CD4-positive, alpha-beta T cell treated with Interleukin-4 for 4 hours (primary cell): ENCODE measurements around the gene DCAF15.
A peak's percentile ranks its signal among the peaks of the same experiment; 100 is the strongest.

Source experiments
- DNase-seq: peaks from one replicate; pipeline ENCODE4 v3.0.0-alpha.2; 2020

DCAF15 gene

DNA sequence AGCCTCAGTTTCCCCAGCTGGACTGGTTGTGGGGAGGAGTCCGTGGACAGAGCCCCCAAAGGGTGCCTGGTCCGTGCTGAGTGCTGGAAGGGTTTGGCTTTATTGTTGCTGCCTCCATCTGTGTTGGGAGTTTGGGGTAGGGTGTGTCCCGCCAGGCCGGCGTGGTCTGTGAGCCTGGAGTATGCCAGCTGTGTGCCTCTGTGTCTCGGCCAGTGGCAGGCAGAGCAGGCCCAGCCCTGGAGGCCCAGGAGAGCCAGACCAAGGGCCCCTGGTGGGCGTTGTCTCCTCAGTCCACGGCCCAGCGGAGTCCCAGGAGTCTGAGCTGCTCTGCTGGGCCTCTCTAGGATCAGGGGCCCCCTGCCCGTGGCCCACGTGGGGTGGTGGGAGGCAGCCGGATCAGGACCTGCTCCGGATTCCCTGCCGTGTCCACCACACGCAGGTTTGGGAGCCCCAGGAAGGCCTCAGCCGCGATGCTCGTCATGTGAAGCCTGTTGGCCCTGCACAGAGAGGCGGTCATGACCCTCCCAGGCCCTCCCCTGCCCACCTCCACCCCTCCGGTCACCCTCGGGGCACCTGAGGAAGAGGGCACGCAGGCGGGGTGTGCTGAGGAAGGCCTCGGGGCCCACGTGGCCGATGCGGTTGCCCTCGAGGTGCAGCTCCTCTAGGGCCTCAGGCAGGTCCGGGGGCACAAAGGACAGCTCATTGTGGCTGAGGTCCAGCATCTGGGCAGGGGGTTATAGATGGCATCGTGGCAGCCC, 20.7 kb upstream of the DCAF15 start:
- no peak for DNase-seq

DNA sequence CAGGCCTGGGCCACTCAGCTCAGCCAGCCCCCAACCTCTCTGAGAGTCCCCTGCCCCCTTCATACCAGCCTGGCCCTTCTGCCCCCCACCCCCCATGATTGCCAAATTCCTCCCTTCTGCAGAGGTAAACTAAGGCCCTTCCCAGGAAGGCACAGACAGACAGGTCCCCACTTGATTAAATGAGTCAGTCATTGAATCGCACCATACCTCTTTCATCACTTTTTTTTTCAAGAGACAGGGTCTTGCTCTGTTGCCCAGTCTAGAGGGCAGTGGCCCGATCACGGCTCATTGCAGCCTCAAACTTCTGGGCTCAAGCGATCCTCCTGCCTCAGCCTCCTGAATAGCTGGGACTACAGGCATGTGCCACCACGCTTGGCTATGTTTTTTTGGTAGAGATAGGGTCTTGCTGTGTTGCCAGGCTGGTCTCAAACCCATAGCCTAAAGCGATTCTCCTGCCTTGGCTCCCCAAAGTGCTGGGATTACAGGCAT, 20.1 kb upstream of the DCAF15 start:
- DNase-seq, result no peak

DNA sequence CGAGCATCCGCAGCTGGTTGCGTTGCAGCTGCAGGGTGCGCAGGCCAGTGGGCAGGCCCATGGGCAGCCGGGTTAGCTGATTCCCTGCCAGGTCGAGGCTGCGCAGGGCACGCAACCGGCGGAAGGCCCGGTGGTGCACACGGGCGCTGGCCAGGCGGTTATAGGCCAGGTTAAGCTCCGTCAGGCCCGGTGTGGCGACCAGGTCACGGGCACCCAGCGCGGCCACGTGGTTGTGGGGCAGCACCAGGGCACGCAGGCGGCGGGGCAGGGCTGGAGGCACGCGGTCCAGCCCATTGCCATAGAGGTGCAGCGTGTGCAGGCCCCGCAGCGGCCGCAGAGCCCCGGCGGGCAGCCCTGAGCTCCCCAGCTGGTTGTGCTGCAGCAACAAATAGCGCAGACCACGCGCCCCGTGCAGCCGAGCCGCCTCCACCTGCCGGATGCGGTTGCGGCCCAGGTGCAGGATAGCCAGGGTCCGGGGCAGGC, 19.4 kb upstream of the DCAF15 start:
- DNase-seq, result no peak

DNA sequence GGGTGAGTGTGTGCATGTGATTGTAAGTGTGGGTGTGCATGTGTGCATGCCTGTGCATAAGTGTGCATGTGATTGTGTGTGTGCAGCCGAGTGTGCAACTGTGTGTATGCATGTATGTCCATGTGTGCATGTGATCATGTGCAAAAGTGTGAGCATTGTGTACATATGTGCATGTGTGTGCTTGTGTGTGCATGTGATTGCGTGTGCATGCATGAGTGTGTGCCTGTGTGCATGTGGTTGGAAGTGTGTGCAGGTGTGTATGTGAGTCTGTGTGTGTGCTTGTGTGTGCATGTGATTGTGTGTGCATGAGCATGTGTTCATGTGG, 17.6 kb upstream of the DCAF15 start:
- no peak for DNase-seq

DNA sequence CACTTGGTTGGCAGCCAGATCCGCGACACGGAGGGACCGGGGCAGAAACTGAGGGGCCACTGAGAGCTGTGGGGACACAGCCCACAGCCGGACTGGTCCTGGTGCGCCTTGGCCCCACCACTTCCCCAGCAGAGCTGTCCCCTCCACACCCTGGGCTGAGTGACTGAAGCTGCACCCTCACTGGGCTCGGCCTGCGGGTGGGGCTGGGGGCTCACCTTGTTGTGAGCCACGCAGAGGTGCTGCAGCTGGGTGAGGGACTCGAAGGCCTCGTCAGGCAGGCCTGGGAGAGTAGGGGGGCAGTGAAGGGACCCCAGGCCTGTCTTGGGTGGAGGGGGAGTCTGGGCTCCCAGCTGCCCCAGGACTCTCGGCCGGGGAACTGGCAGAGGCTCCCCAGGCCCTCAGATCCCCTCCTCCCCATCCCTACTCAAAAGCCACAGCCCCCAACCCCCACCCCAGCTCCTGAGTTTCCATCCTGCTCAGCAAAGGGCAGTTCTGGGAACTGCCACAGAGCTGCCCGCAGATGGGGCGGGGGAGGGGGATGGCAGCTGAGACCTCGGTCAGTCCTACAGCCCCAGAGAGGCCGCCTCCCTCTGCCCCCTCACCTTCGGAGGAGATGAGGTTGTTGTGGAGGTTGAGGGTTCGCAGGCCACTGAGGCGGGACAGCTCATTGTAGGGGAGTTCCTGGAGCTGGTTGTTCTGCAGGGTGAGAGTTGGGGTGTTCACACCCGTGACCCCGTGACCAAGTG, 16.4 kb upstream of the DCAF15 start:
- DNase-seq, result no peak

DNA sequence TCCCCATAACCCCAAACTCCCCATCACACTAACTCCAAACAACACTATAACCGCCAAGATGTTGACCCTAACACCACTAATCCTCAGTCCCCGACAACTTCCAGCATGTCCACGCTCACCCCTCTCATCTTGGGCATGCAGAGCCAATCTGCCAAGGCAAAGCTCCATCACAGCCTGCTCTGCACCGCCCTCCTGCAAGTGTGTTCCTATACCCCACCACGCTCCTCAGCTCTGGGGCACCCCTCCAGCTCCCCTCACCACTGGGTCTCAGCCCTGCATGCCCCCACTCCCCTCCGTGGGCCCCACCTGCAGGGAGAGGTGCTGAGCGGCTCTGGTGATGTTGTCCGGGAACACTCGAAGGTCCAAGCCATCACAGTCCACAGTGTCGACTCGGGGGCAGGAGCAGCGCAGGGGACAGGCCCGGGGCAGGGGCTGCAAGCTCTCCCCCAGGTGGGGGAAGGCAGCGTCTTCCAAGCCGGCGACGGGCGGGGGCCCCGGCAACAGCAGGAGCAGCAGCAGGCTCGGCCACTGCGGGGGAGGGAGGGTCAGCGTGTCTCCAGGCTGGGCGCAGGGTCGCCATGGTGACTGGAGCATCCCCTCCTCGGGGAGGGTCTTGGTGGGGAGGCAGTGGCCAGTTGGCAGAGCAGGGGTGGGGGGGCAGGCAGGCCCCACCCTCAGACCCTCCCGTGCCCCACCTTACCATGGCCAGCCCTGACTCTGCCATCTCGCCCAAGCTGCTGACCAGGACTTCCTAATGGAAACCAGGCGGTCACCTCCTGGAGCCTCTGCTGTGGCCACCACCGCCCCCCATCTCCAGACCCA, 14.6 kb upstream of the DCAF15 start:
- no peak for DNase-seq

DNA sequence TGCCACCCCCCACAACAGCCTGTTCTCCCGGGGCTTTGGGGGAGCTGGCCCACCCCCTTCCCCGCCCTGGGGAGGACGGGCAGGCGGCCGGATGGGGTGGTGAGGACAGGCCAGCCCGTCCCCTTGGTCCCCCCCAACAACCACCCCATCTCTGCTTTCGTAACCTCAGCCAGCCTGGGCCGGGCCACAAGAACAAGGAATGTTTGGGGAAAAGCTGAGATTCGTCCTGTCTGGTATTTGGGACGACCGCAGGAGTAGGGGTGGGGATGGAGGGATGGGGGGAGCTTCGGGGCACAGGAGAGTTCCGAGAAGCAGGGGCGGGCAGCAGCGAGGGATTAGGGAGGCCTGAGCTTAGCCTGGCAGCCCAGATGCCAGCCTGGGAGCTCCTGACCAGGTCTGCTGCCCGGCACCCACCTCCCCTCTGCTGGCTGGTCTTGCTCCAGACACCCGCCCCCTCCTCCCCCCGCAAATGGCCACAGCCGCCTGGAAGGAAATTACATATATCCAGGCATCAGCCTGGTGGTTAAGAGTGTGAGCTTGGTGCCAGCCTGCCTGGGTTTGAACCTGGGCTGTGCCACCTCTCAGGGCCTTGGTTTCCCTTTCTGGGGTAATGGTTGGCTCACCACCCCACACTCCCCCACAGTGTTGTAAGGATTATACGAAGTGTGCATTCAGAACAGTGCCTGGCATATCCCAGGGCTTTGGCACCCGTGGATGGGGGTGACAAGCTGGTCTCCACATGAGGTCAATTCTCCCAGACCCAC, 13.8 kb upstream of the DCAF15 start, which contains the start of gene PODNL1:
Gene PODNL1, minus strand, starts transcription at position 117 of the 764 bp plus-strand sequence. CDS start 236 bp downstream, outside the sequence.
- no peak for DNase-seq

DNA sequence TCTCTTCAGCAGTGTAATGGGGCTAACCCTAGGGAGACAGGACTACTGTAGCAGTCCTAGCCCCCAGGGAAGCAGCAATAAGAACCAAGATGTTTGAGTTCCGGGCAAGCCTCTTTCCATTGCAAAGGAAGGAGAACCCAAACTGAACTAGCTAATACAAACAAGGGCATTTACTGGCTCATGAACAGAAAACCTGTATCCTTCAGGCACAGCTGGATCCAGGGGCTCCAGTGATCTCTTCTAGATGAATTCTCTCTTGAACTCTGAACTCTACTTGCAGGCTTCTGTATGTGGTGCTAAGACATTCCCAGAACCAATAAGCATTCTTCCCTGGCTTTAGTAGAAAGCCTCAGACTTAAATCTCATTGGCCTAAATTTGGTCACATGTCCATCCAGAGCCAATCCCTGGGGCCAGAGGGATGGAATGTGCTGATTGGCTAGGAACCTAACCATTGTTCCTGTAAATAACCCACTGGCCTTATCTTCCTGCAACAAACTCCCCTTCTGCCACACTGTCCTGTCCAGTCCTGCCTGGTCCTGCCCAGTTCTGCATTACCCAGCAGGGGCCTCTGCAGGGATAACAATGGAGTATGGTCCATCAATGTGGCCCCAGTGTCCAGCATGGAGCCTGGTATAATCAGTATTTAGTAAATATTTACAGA, 10.2 kb upstream of the DCAF15 start:
- DNase-seq, result no peak

DNA sequence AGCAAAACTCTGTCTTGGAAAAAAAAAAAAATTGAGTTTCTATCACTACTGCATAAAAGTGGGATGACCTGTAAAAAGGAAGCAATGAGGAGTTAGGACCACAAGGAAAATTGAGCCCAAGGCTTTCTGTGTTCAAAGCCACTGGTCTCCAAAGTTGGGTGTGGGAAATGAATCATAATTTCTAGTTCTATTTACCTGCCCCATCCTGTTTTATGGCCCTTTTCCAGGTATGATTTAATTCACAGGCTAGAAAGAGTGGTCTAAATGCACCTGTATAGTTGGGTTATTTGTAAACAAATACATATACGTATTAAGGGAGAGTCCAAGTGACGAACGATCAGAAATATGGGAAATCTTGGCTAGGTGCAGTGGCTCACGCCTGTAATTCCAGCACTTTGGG, 5.9 kb upstream of the DCAF15 start:
- no peak for DNase-seq

DNA sequence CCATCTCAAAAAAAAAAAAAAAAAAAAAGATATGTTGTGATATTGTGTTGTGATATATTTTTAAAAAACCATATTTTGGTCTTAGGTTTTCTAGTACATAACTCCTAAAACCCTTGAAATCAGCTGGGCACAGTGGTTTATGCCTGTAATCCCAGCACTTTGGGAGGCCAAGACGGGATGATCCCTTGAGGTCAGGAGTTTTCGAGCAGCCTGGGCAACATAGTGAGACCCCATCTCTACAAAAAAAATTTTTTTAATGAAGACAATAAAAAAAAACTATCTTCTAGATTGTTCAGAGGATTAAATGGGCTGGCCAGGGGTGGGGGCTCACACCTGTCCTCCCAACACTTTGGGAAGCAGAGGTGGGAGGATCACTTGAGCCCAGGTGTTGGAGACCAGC, 1.3 kb upstream of the DCAF15 start:
- no peak for DNase-seq

DNA sequence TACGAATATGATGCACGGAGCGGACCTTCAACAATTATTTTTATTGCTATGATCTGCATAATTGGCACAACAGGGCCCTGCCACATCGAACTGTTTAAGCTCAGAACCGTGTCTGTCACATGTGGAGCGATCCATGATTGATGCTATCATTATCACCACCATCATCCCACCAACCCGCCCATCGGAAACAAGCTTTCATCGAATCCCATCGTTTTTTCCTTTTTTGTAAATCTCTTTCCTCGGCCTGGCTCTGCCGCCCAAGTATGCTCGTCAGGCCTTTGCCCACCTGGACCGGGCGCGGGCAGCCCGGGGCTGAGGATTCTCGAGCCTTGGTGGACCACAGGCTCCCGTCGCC, 533 bp upstream of the DCAF15 start:
- no peak for DNase-seq

DNA sequence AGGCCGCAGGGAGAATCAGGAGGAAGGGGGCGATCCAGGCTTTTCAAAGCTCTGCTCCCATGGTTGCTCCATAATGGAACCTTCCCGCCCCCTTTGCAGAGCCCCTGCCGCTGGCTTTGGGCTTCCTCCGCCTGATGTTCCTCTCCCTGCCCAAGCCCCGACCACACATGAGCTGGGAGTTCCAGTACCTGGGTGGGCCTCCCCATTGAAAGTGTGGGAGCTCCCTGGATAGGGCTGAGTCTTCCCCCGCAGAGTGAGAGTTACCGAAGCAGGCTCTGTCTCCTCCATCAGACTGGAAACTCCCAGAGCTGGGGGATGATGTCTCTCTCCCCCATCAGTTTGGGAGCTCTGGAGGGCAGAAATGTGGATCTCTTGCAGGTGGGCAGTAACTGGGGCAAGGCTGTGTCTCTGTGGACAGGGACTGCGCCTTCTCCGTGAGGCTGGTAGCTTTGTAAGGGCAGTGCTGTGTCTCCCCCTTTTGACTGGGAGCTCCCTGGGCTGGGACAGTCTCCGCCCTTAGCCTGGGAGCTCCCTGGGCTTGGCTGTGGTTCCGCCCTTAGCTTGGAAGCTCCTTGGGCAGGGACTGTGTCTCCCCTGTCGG, 722 bp downstream of the DCAF15 start:
- no peak for DNase-seq

DNA sequence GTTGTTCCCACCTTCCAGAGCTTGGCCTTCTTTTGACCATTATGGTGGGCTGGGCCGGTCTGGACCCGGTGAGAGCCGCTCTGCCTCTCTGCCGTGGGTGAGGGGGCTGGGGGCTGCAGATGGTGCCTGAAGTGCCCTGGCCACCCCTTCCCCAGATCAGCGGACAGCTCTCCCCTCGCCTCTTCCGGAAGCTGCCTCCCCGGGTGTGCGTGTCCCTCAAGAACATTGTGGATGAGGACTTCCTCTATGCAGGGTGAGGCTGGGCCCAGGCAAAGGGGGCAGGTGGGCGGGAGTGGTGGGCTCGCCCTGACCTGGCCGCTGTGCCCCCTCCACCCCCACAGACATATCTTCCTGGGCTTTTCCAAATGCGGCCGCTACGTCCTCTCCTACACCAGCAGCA, 1.9 kb downstream of the DCAF15 start:
- no peak for DNase-seq

DNA sequence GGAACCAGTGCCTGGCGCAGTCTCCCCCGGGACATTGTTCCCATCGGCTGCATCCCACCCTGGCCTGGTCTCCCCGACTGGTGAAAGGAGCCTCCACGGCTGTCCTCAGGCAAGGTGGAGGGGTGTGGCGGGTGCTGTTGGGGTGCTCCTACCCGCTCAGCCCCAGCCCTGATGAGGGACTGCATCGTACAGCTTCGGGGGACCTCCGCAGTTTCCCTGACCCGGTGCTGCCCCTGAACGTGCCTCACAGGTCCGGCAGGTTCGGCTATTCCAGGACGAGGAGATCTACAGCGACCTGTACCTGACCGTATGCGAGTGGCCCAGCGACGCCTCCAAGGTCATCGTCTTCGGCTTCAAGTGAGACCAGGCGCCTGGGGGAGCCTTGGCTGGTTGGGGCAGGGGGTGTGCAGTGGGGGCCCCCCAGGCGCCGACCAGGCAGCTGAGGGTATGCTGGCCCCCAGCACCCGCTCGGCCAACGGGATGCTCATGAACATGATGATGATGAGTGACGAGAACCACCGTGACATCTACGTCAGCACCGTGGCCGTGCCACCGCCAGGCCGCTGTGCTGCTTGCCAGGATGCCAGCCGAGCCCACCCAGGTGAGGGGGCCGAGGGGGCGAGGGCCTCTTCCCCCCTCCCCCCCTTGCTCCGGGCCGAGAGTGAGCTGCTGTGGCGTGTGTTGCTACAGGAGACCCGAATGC, 3.5 kb downstream of the DCAF15 start:
- DNase-seq, result no peak

DNA sequence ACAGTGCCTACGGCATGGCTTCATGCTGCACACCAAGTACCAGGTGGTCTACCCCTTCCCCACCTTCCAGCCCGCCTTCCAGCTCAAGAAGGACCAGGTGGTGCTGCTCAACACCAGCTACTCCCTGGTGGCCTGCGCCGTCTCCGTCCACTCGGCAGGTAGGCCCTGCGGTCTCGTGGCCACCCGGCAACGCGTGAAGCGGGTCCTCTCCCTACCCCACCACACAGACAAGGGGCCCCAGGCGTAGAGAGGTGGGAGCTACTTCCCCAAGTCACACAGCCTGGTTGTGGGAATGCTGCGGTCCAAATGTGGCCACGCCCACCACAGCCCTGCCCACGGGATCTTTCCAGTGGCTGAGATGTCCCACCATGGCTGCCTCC, 4.0 kb downstream of the DCAF15 start:
- DNase-seq, result no peak

DNA sequence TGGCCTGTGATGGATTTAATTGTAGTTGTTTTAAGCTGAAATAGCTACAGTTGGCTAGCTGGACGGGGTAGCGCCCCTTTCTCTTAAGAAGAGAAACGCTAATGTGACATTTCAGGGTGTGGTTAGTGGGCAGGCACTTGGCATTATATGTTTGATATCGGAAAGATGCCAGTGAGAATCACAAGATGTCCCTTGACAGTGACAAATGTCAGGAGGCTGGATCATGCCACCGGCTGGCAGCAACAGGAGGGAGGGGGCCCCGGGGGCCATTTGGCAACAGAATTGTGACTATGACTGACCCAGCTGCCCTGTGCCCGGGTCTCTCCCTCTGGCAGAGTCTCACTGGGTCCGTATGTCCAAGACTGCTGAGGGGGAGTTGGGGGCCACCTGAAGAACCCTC, 4.7 kb downstream of the DCAF15 start:
- no peak for DNase-seq

DNA sequence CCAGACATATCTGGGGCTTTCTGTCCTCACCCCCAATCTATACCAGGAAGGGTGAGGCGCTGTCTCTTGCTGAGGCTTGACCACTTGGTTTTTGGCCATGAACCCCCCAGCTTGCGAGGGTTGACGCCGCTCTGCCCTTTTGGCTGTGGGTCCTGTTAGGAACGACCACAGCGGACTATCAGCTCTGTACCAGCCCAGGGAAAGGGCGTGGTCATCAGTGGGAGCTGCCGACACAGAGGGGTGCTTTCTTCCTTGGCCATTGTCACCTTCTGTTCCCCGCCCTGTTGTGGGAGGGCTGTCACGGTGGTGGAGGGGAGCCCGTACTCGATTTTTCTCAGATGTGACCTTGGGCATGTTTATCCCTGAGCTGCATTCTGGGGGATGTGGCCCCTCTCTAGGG, 5.7 kb downstream of the DCAF15 start:
- DNase-seq, result no peak

DNA sequence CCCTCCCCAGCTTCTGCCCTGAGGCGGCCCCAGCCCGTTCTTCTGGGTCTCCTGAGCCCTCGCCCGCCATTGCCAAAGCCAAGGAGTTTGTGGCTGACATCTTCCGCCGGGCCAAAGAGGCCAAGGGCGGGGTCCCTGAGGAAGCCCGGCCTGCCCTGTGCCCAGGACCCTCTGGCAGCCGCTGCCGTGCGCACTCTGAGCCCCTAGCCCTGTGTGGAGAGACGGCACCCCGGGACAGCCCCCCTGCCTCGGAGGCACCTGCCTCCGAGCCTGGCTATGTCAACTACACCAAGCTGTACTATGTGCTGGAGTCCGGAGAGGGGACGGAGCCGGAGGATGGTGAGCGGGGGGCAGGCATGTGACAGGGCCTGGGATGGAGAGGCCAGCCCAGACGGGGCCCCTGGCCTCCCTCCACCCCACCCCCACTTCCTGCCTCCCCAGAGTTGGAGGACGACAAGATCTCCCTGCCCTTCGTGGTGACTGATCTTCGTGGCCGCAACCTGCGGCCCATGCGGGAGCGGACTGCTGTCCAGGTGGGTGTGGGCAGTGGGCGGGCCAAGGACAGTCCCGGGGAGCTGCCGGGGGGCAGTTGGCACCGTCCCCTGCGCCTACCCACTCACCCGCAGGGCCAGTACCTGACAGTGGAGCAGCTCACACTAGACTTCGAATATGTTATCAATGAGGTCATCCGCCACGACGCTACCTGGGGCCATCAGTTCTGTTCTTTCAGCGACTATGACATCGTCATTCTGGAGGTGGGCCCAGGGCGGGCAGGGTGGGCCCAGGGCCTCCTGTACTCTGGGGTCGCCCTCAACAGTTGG, 7.0 kb downstream of the DCAF15 start:
- no peak for DNase-seq

DNA sequence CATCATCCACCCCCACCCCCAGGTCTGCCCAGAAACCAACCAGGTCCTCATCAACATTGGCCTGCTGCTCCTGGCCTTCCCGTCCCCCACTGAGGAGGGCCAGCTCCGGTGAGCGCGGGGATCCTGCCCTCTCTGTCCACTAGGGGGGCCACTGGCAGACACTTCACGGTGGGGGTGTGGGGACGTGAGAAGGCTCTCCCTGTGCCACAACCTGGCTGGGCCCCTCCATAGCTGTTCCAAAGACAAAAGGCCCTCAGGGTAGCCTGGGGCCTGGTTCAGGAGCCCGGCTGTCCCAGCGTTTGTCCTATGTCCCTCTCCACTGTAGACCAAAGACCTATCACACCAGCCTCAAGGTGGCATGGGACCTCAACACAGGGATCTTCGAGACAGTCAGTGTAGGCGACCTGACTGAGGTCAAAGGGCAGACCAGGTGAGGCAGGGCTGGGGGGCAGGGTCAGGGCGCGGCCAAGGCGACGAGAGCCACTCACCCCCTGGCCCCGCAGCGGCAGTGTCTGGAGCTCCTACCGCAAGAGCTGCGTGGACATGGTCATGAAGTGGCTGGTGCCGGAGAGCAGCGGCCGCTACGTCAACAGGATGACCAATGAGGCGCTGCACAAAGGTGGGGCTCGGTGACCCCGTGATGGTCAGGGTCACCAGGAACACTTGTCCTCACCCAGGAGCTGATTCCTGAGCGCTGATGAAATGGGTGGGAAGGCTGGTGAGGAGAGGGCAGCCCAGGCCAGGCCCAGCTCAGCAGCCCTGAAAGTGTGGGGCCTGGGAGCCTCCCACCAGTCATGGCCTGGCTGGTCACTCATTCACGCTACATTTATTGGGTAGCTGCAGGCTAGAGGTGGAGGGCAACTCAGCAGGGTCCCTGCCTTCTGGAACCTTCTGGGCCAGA, 7.9 kb downstream of the DCAF15 start:
- peak; percentile 14 for DNase-seq
